ENCODE measurements around the gene PLCB4. TPM values are rescaled to one million over a fixed set of nuclear protein-coding genes. Genes with fewer than 3 reads are reported as not detected.

PLCB4 gene
- total RNA-seq, 4 donors from 2014 or later: 2.7 to 11.4 (median 6.5) TPM

- 84 to 87% methylated on average over 7 of the region's 7 CpGs for WGBS, 2 donors
- no peak for DNase-seq (ENCODE audit: low spot score in 2 of 2)
- TF ChIP-seq CTCF (IDR thresholded peaks at IDR 0.05): no peak
- no peak for TF ChIP-seq POLR2A (IDR thresholded peaks at IDR 0.05)
- H3K4me3 ChIP-seq (ENCODE audit: low read depth, poor library complexity, severe bottlenecking): no peak overlapping the region
- intact Hi-C loops (cut with DNase I; ENCODE audit: low total_unique reads): no loop called here
These were observed 407.8 kb downstream of the PLCB4 start for GRCh38 chr20:9476637-9477036.

GRCh38 chr20:9478771-9479170, 409.9 kb downstream of the PLCB4 start:
- intact Hi-C loops (cut with DNase I; ENCODE audit: low total_unique reads): no loop called here
- DNase-seq (ENCODE audit: low spot score in 2 of 2): no peak
- TF ChIP-seq CTCF (IDR thresholded peaks at IDR 0.05): no peak
- no peak for TF ChIP-seq POLR2A (IDR thresholded peaks at IDR 0.05)
- H3K4me3 ChIP-seq (ENCODE audit: low read depth, poor library complexity, severe bottlenecking): no peak overlapping the region
- WGBS, 2 donors: 83 to 87% methylated on average over 4 of the region's 4 CpGs

- 83 to 90% methylated on average over 4 of the region's 4 CpGs for WGBS, 2 donors
- TF ChIP-seq CTCF (IDR thresholded peaks at IDR 0.05) (no peak), POLR2A (IDR thresholded peaks at IDR 0.05) (no peak)
- no peak overlapping the region for H3K4me3 ChIP-seq (ENCODE audit: low read depth, poor library complexity, severe bottlenecking)
- DNase-seq (ENCODE audit: low spot score in 2 of 2): no peak
- intact Hi-C loops (cut with DNase I; ENCODE audit: low total_unique reads): no loop called here
These were observed 411.2 kb downstream of the PLCB4 start for GRCh38 chr20:9480066-9480465.

- WGBS, 2 donors: 69 to 83% methylated on average over 3 of the region's 3 CpGs
- intact Hi-C loops (cut with DNase I; ENCODE audit: low total_unique reads): no loop called here
These were observed 413.3 kb downstream of the PLCB4 start for GRCh38 chr20:9482180-9482579.

GRCh38 chr20:9483131-9483530, 414.2 kb downstream of the PLCB4 start:
- H3K4me3 ChIP-seq (ENCODE audit: low read depth, poor library complexity, severe bottlenecking): no peak overlapping the region
- TF ChIP-seq CTCF (IDR thresholded peaks at IDR 0.05) (no peak), POLR2A (IDR thresholded peaks at IDR 0.05) (no peak)
- no peak for DNase-seq (ENCODE audit: low spot score in 2 of 2)
- WGBS, 2 donors: 35 to 49% methylated on average over 2 of the region's 2 CpGs
- intact Hi-C loops (cut with DNase I; ENCODE audit: low total_unique reads): no loop called here

More at GRCh38 chr20:9482180-9482579, 413.3 kb downstream of the PLCB4 start:
- no peak for DNase-seq (ENCODE audit: low spot score in 2 of 2)
- no peak for TF ChIP-seq CTCF (IDR thresholded peaks at IDR 0.05)
- TF ChIP-seq POLR2A (IDR thresholded peaks at IDR 0.05): no peak
- H3K4me3 ChIP-seq (ENCODE audit: low read depth, poor library complexity, severe bottlenecking): no peak overlapping the region

GRCh38 chr20:9485614-9486340, 416.9 kb downstream of the PLCB4 start:
- no peak for TF ChIP-seq CTCF (IDR thresholded peaks at IDR 0.05)
- TF ChIP-seq POLR2A (IDR thresholded peaks at IDR 0.05): no peak
- intact Hi-C loops (cut with DNase I; ENCODE audit: low total_unique reads): no loop called here
- DNase-seq (ENCODE audit: low spot score in 2 of 2): no peak
- H3K4me3 ChIP-seq (ENCODE audit: low read depth, poor library complexity, severe bottlenecking): no peak overlapping the region
- 84 to 86% methylated on average over 9 of the region's 9 CpGs for WGBS, 2 donors

Data from lower leg skin (tissue), 4 donors.